Aorta (tissue), 5 donors: ENCODE results near the gene UBXN7. TPM values are rescaled to one million over a fixed set of nuclear protein-coding genes. Genes with fewer than 3 reads are reported as not detected.
"Not testable (repeated sequence)": the region's sequence is repeated elsewhere in the genome, so short reads cannot be mapped to it uniquely, and the experiment has no call there.

Source experiments
- ATAC-seq: fragments of 200-7000 bp; cut with Tn5 transposase; one replicate; pipeline ENCODE4 v1.9.1; 2022; ENCODE audit warnings: moderate library complexity; ENCODE audit not compliant: low FRiP score
- DNase-seq, 2 donors: peaks; one replicate each; pipeline ENCODE4 v3.0.0-alpha.2; 2020
- H3K27ac ChIP-seq, 2 donors: one replicate each; pipeline ENCODE4 v1.5.1; 2013; ENCODE audit warnings: low read length in 2 of 2, mild to moderate bottlenecking in 2 of 2, moderate library complexity in 2 of 2, control low read depth in 1 of 2, inconsistent platforms in 1 of 2, low read depth in 1 of 2
- H3K27me3 ChIP-seq, 2 donors: one replicate each; pipeline ENCODE4 v1.6.1; 2013; ENCODE audit warnings: control low read depth in 1 of 2, low read length in 1 of 2, mild to moderate bottlenecking in 1 of 2, moderate library complexity in 1 of 2; ENCODE audit not compliant: insufficient read depth in 2 of 2, control insufficient read depth in 1 of 2
- H3K36me3 ChIP-seq, 2 donors: one replicate each; pipeline ENCODE4 v1.6.1; 2013; ENCODE audit warnings: control low read depth in 1 of 2, low read length in 1 of 2, mild to moderate bottlenecking in 1 of 2; ENCODE audit not compliant: insufficient read depth in 2 of 2, control insufficient read depth in 1 of 2
- H3K4me1 ChIP-seq, 2 donors: one replicate each; pipeline ENCODE4 v1.6.1; 2013; ENCODE audit warnings: low read length in 2 of 2, control low read depth in 1 of 2, mild to moderate bottlenecking in 1 of 2, moderate library complexity in 1 of 2; ENCODE audit not compliant: insufficient read depth in 2 of 2, control insufficient read depth in 1 of 2
- H3K4me3 ChIP-seq, 2 donors: one replicate each; pipeline ENCODE4 v1.5.1; 2013; ENCODE audit warnings: low read length in 2 of 2, control low read depth in 1 of 2, mild to moderate bottlenecking in 1 of 2
- H3K9me3 ChIP-seq: one replicate; pipeline ENCODE4 v1.6.1; 2013; ENCODE audit warnings: mild to moderate bottlenecking, low read length; ENCODE audit not compliant: control insufficient read depth
- WGBS, 2 donors: extraction: QIAGEN DNeasy Blood & Tissue Kit; methylation state at CpG; one replicate each; pipeline ENCODE4 v1.1.7; 2013; 5-methylcytosine and 5-hydroxymethylcytosine counted together
- intact Hi-C, 2 donors: fragments of 100-400 bp; cut with DNase I; formaldehyde crosslinking; loops; one replicate each; pipeline versions ENCODE4 v1.14.2 to v1.15.0; 2022
- polyA plus RNA-seq, 2 donors: library from polyadenylated mRNA; stranded (reverse); fragments of 200-250 nt; gene quantifications; one replicate each; pipeline ENCODE4 v1.2.3, GENCODE V29; 2013
- total RNA-seq, 2 donors: library from RNA; stranded (reverse); fragmentation: NEBNext Ultra II Directional; extraction: Animal tissue kit (Norgen Biotek cat#: 25700); gene quantifications; one replicate each; pipeline ENCODE4 v1.2.1, GENCODE V29; 2021
- donor health status: healthy with polysubstance abuse.
- donor health status: Bipolar disorder and iron deficiency.
- donor health status: DM: no; HTN: no; CAD: no.
- donor health status: DM: no; HTN: no; CAD: no.
- donor health status: DM: yes; HTN: yes; CAD: no.

UBXN7 gene
- total and polyA plus RNA-seq, 4 donors = 7.7 to 57.1 (median 24.9) TPM

GRCh38 chr3:196355668-196356067 lies 76.6 kb downstream of the UBXN7 start:
- intact Hi-C loops = no loop called here
- DNase-seq (no peak), ATAC-seq (no peak)
- Histone ChIP-seq H3K36me3 (peaks cover 3 to 8% of the 10 kb centered on the region in 2 donors), H3K4me3 (no peak overlapping the region), H3K4me1 (no peaks in the 10 kb centered on the region), H3K9me3 (no peaks in the 10 kb centered on the region), H3K27me3 (no peaks in the 10 kb centered on the region), H3K27ac (no peak overlapping the region)
- 86 to 94% methylated on average over 1 of the region's 1 CpG for WGBS, 2 donors

GRCh38 chr3:196354132-196354531 lies 78.1 kb downstream of the UBXN7 start:
- no peak overlapping the region for H3K4me3 ChIP-seq
- no peaks in the 10 kb centered on the region for H3K27me3 ChIP-seq
- peaks cover 4 to 8% of the 10 kb centered on the region in 2 donors for H3K36me3 ChIP-seq
- ATAC-seq (no peak), DNase-seq (no peak)
- 85 to 88% methylated on average over 6 of the region's 6 CpGs for WGBS, 2 donors
- no peaks in the 10 kb centered on the region for H3K9me3 ChIP-seq
- no peaks in the 10 kb centered on the region for H3K4me1 ChIP-seq
- intact Hi-C loops = no loop called here
- H3K27ac ChIP-seq = no peak overlapping the region

- no peak overlapping the region for H3K27ac ChIP-seq
- H3K4me1 ChIP-seq = no peaks in the 10 kb centered on the region
- intact Hi-C loops = no loop called here
- H3K4me3 ChIP-seq = no peak overlapping the region
- WGBS, 2 donors = 76 to 94% methylated on average over 6 of the region's 6 CpGs
- H3K9me3 ChIP-seq = no peaks in the 10 kb centered on the region
- no peaks in the 10 kb centered on the region for H3K27me3 ChIP-seq
- ATAC-seq (no peak), DNase-seq (no peak)
- peaks cover 3 to 8% of the 10 kb centered on the region in 2 donors for H3K36me3 ChIP-seq
Measured at GRCh38 chr3:196351541-196351940, 80.7 kb downstream of the UBXN7 start.

- no peaks in the 10 kb centered on the region for H3K27me3 ChIP-seq
- H3K36me3 ChIP-seq = peaks cover 2 to 6% of the 10 kb centered on the region in 2 donors
- no peaks in the 10 kb centered on the region for H3K4me1 ChIP-seq
- no peak overlapping the region for H3K4me3 ChIP-seq
- DNase-seq (no peak), ATAC-seq (no peak)
- H3K9me3 ChIP-seq = no peaks in the 10 kb centered on the region
- no peak overlapping the region for H3K27ac ChIP-seq
- intact Hi-C loops = no loop called here
Measured at GRCh38 chr3:196350067-196350466, 82.2 kb downstream of the UBXN7 start.

GRCh38 chr3:196348698-196349097 lies 83.5 kb downstream of the UBXN7 start:
- WGBS, 2 donors = 88 to 93% methylated on average over 3 of the region's 3 CpGs
- H3K4me3 ChIP-seq = no peak overlapping the region
- DNase-seq (no peak), ATAC-seq (no peak)
- H3K36me3 ChIP-seq = peaks cover 0 to 2% of the 10 kb centered on the region in 2 donors
- H3K27me3 ChIP-seq = no peaks in the 10 kb centered on the region
- no peaks in the 10 kb centered on the region for H3K9me3 ChIP-seq
- H3K4me1 ChIP-seq = no peaks in the 10 kb centered on the region
- intact Hi-C loops = no loop called here
- H3K27ac ChIP-seq = no peak overlapping the region

GRCh38 chr3:196344663-196345062 lies 87.6 kb downstream of the UBXN7 start:
- intact Hi-C loops = no loop called here
- 90 to 94% methylated on average over 4 of the region's 4 CpGs for WGBS, 2 donors
- ATAC-seq = no peak
- H3K4me1 ChIP-seq = no peaks in the 10 kb centered on the region
- no peaks in the 10 kb centered on the region for H3K9me3 ChIP-seq
- DNase-seq = no peak
- no peak overlapping the region for H3K4me3 ChIP-seq
- H3K36me3 ChIP-seq = peaks cover 0 to 2% of the 10 kb centered on the region in 2 donors
- H3K27me3 ChIP-seq = no peaks in the 10 kb centered on the region
- H3K27ac ChIP-seq = no peak overlapping the region

GRCh38 chr3:196343917-196344316 lies 88.3 kb downstream of the UBXN7 start:
- DNase-seq, H3K27me3 ChIP-seq, H3K9me3 ChIP-seq, H3K4me1 ChIP-seq, H3K27ac ChIP-seq, H3K4me3 ChIP-seq, H3K36me3 ChIP-seq, intact Hi-C loops, ATAC-seq: not testable (repeated sequence)
- WGBS, 2 donors = 94% methylated on average over 12 to 13 of the region's 14 CpGs

GRCh38 chr3:196341137-196341536 lies 91.1 kb downstream of the UBXN7 start:
- Histone ChIP-seq H3K9me3 (peaks cover 7% of the 10 kb centered on the region), H3K36me3 (no peaks in the 10 kb centered on the region), H3K4me3 (no peak overlapping the region), H3K27ac (no peak overlapping the region), H3K27me3 (no peaks in the 10 kb centered on the region), H3K4me1 (no peaks in the 10 kb centered on the region)
- ATAC-seq (no peak), DNase-seq (no peak)
- 85 to 86% methylated on average over 7 of the region's 7 CpGs for WGBS, 2 donors
- intact Hi-C loops = no loop called here

- peaks cover 7% of the 10 kb centered on the region for H3K9me3 ChIP-seq
- intact Hi-C loops = no loop called here
- H3K4me1 ChIP-seq = no peaks in the 10 kb centered on the region
- no peaks in the 10 kb centered on the region for H3K36me3 ChIP-seq
- DNase-seq (no peak), ATAC-seq (no peak)
- no peak overlapping the region for H3K27ac ChIP-seq
- H3K4me3 ChIP-seq = no peak overlapping the region
- no peaks in the 10 kb centered on the region for H3K27me3 ChIP-seq
- 65 to 76% methylated on average over 2 of the region's 2 CpGs for WGBS, 2 donors
Measured at GRCh38 chr3:196340466-196340865, 91.8 kb downstream of the UBXN7 start.
